MCF 10A (cell line): ENCODE measurements around the gene CTDSP2. TPM values are rescaled to one million over a fixed set of nuclear protein-coding genes. Genes with fewer than 3 reads are reported as not detected.

Experiments used
- BruUV-seq: library from RNA; stranded (reverse); fragments of 400-500 nt; replicated peaks from 2 replicates; lab custom pipeline; 2021; lab: Mats Ljungman, UMichigan
- CTCF ChIA-PET: fragments of 300-600 bp; sonication (Branson Sonifier 250); formaldehyde crosslinking; extraction: SDS; loops from one replicate; lab custom pipeline; 2021; ENCODE audit warnings: antibody characterized with exemption, inconsistent platforms; lab: Yijun Ruan, JAX
- POLR2A ChIA-PET: fragments of 300-600, 350-650 bp; sonication (Branson Sonifier 250); formaldehyde crosslinking; extraction: SDS; loops from one replicate; lab custom pipeline; 2020; ENCODE audit warnings: antibody characterized with exemption, inconsistent platforms; lab: Yijun Ruan, JAX
- DNase-seq: peaks from one replicate; pipeline ENCODE4 v3.0.0-alpha.2; 2018; ENCODE audit not compliant: unreplicated experiment
- H3K27ac Mint-ChIP-seq: one replicate; pipeline ENCODE4 v1.8.0; 2022; ENCODE audit warnings: mild to moderate bottlenecking, low read depth, mixed read lengths; ENCODE audit not compliant: unreplicated experiment
- H3K27me3 Mint-ChIP-seq: one replicate; pipeline ENCODE4 v1.8.0; 2022; ENCODE audit warnings: mixed read lengths; ENCODE audit not compliant: insufficient read depth, unreplicated experiment
- H3K36me3 Mint-ChIP-seq: one replicate; pipeline ENCODE4 v1.8.0; 2022; ENCODE audit warnings: mild to moderate bottlenecking, moderate library complexity, mixed read lengths; ENCODE audit not compliant: insufficient read depth, unreplicated experiment
- H3K4me1 Mint-ChIP-seq: one replicate; pipeline ENCODE4 v1.8.0; 2022; ENCODE audit warnings: mixed read lengths; ENCODE audit not compliant: insufficient read depth, unreplicated experiment
- H3K4me3 Mint-ChIP-seq: one replicate; pipeline ENCODE4 v1.8.0; 2022; ENCODE audit warnings: mild to moderate bottlenecking, moderate library complexity, mixed read lengths; ENCODE audit not compliant: unreplicated experiment
- H3K9me3 Mint-ChIP-seq: one replicate; pipeline ENCODE4 v1.8.0; 2022; ENCODE audit warnings: mixed read lengths; ENCODE audit not compliant: unreplicated experiment
- intact Hi-C: fragments of 100-400 bp; cut with micrococcal nuclease; formaldehyde crosslinking; loops from 2 replicates; pipeline ENCODE4 v1.14.1; 2022
- total RNA-seq: library from RNA; stranded (reverse); gene quantifications from 2 replicates; pipeline ENCODE4 v1.2.3, GENCODE V29; 2022
- TF ChIP-seq, protein P1 (sequence below): fragments of 200-600 bp; IDR thresholded peaks from one replicate; pipeline ENCODE4 v1.8.0; 2022; ENCODE audit warnings: antibody characterized with exemption, mild to moderate bottlenecking; ENCODE audit not compliant: unreplicated experiment

Gene CTDSP2
- total RNA-seq, 1 experiment from 2014 or later: 73.4 TPM

DNA sequence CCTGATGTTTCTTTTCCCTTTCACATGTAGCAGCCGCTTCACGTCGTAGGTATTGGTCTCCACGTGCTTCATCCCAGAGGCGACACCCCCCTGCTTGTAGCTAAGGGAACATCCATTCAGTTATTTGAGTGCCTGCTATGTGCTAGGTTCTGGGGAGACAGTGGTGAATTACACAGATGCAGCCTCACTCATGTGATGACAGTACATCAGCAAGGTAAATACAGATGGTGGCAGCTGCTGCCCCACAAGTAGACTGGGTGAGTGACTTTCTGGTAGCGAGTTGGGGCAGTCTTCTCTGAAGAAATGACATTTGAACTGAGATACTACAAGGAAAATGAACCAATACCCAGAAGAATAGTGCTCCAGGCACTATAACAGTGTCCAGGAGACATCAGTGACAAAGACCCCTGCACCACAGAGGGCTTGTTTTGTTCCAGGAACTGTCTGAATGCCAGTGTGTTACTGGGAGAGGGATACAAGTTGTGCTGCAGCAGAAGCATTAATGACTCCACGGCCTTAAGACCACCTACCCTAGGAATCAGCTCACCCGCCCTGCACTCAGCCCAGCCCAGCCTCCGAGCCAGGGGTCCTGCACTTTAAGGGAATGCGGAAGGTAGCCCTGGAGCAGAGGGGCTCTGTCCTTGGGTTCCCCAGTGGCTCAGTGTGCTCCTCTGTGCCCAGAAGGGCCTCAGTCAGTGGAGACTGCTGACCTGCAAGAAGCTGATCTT, 35.3 kb downstream of the CTDSP2 start:
- no peaks in the 10 kb centered on the region for H3K27me3 Mint-ChIP-seq
- no TSS peak for BruUV-seq
- intact Hi-C loops: no loop called here
- TF ChIP-seq, protein P1, sequence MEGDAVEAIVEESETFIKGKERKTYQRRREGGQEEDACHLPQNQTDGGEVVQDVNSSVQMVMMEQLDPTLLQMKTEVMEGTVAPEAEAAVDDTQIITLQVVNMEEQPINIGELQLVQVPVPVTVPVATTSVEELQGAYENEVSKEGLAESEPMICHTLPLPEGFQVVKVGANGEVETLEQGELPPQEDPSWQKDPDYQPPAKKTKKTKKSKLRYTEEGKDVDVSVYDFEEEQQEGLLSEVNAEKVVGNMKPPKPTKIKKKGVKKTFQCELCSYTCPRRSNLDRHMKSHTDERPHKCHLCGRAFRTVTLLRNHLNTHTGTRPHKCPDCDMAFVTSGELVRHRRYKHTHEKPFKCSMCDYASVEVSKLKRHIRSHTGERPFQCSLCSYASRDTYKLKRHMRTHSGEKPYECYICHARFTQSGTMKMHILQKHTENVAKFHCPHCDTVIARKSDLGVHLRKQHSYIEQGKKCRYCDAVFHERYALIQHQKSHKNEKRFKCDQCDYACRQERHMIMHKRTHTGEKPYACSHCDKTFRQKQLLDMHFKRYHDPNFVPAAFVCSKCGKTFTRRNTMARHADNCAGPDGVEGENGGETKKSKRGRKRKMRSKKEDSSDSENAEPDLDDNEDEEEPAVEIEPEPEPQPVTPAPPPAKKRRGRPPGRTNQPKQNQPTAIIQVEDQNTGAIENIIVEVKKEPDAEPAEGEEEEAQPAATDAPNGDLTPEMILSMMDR: no peak
- H3K4me3 Mint-ChIP-seq: no peak overlapping the region
- ChIA-PET CTCF (interaction anchor here (0.9 to 2.3 kb wide), 6 partner anchors 9 to 119 kb away, joined by 3 to 12 read pairs (median 4); no protein-coding TSS in a partner anchor), POLR2A (interaction anchor here (0.7 to 1.7 kb wide), 6 partner anchors 10 to 76 kb away, joined by 3 to 6 read pairs (median 3); partner anchors contain the start of gene TSFM)
- peaks cover 9% of the 10 kb centered on the region for H3K4me1 Mint-ChIP-seq
- no peak for DNase-seq
- H3K27ac Mint-ChIP-seq: no peak overlapping the region
- no peaks in the 10 kb centered on the region for H3K9me3 Mint-ChIP-seq
- H3K36me3 Mint-ChIP-seq: peaks cover 5% of the 10 kb centered on the region

DNA sequence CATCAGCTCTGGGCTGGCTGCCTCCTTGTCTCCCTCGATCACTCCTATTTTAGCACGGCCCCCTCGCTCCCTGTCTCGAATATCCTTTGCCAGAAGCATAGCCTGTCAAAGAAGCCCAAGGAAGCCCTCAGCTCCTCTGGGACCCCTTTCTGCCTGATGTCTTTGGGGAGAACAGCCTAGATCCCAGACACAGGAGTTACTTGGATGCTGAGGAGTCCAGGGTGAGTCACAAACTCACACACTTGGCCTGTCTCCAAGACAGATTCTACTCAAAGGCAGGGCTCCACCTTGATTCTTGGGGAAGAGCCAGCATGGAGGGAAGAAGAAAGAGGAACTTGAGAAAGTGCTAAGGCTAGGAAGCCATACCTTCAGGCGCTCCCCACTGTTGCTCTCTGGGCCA, 36.1 kb downstream of the CTDSP2 start:
- Mint-ChIP-seq H3K9me3 (no peaks in the 10 kb centered on the region), H3K4me3 (no peak overlapping the region), H3K27me3 (no peaks in the 10 kb centered on the region), H3K36me3 (peaks cover 5% of the 10 kb centered on the region), H3K27ac (no peak overlapping the region), H3K4me1 (peaks cover 8% of the 10 kb centered on the region)
- BruUV-seq: no TSS peak
- TF ChIP-seq, protein P1: no peak
- ChIA-PET POLR2A (interaction anchor here (0.6 to 1.7 kb wide), 9 partner anchors 10 to 125 kb away, joined by 3 to 6 read pairs (median 3); partner anchors contain the start of gene TSFM), CTCF (interaction anchor here (0.6 to 2.3 kb wide), 9 partner anchors 8 to 816 kb away, joined by 3 to 12 read pairs (median 3); no protein-coding TSS in a partner anchor)
- DNase-seq: peak; percentile 96
- intact Hi-C loops: no loop called here

DNA sequence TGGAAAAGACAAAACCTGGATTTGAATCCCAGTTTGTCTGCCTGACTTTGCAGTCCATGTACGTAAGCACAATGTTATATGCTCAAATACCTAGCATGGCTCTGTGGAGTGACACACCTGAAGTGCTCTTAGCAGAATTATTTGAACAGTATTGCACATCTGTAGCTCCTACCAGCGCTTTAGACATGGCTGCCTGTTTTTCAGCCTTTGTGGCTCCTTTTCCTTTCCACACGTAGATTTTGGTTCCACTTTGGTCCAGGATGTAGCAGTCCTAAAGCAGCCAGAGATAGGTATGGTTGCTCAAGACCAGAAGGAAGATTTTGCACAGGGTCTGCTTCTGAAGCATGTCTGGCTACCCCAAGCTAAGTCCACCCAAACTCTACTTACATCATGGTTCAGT, 37.1 kb downstream of the CTDSP2 start:
- TF ChIP-seq, protein P1: no peak
- POLR2A ChIA-PET: interaction anchor here (0.7 to 1.7 kb wide), 3 partner anchors 9 to 27 kb away, joined by 3 to 6 read pairs (median 3); partner anchors contain the start of gene TSFM
- CTCF ChIA-PET: interaction anchor here (1.4 to 1.6 kb wide), 2 partner anchors 10 to 79 kb away, joined by 3 to 6 read pairs; no protein-coding TSS in a partner anchor
- no TSS peak for BruUV-seq
- intact Hi-C loops: no loop called here
- no peak overlapping the region for H3K4me3 Mint-ChIP-seq
- H3K27me3 Mint-ChIP-seq: no peaks in the 10 kb centered on the region
- peaks cover 8% of the 10 kb centered on the region for H3K4me1 Mint-ChIP-seq
- H3K9me3 Mint-ChIP-seq: no peaks in the 10 kb centered on the region
- H3K27ac Mint-ChIP-seq: no peak overlapping the region
- no peak for DNase-seq
- H3K36me3 Mint-ChIP-seq: peaks cover 6% of the 10 kb centered on the region

DNA sequence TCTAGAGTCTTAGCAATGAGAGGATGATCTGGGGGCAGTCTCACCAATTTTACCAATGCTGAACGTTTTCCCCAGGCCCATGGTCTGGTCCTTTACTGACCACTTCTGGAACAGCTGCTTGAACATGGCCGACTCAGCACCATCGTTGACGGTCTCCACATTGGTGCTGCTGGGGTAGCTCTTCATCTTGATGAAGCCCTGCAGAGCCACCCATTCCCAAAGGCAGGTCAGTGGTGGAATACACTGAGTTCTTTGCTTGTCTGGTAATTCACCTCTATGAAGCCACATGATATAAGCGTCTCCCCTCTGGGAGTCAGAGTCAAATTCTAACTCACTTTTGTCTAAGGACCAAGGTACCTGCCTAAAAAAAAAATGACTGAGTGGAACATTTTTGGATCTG, 38.2 kb downstream of the CTDSP2 start:
- no peak overlapping the region for H3K4me3 Mint-ChIP-seq
- ChIA-PET CTCF (interaction anchor here (0.6 to 1.1 kb wide), 4 partner anchors 14 to 953 kb away, joined by 3 to 4 read pairs (median 3); no protein-coding TSS in a partner anchor), POLR2A (no interaction called here)
- intact Hi-C loops: no loop called here
- no peaks in the 10 kb centered on the region for H3K9me3 Mint-ChIP-seq
- H3K36me3 Mint-ChIP-seq: peaks cover 11% of the 10 kb centered on the region
- BruUV-seq: no TSS peak
- no peak overlapping the region for H3K27ac Mint-ChIP-seq
- TF ChIP-seq, protein P1: no peak
- DNase-seq: no peak
- no peaks in the 10 kb centered on the region for H3K27me3 Mint-ChIP-seq
- H3K4me1 Mint-ChIP-seq: peaks cover 8% of the 10 kb centered on the region
